ENCODE measurements around the gene FMNL2.
A peak's percentile ranks its signal among the peaks of the same experiment; 100 is the strongest.

- peak; percentile 29; the same call in 1 of the 2 replicates for TF ChIP-seq CTCF (IDR thresholded peaks at IDR 0.05)
- peak; percentile 95 for TF ChIP-seq TCF7L2 (IDR thresholded peaks at IDR 0.05; ENCODE audit: low read depth, low read length)
- no peak for TF ChIP-seq REST (IDR thresholded peaks at IDR 0.05; ENCODE audit: insufficient read depth in 1 of 2, low read depth in 2 of 2, low read length in 1 of 2)
- TF ChIP-seq SIN3A (IDR thresholded peaks at IDR 0.05; ENCODE audit: borderline replicate concordance, insufficient read depth, low read depth, low read length) = 0 out of 2 replicates have a peak, but pooled peaks have one; percentile 49
- TF ChIP-seq POLR2AphosphoS5 (IDR thresholded peaks at IDR 0.05; ENCODE audit: low read depth, low read length) = peak; percentile 76
Measured at GRCh38 chr2:152335016-152335725, at the start of gene FMNL2.

Data from Panc1 (cell line).